ENCODE data around the gene PLA2G4C.

- TF ChIP-seq JUND (IDR thresholded peaks at IDR 0.05): no peak
- TF ChIP-seq, protein P1, sequence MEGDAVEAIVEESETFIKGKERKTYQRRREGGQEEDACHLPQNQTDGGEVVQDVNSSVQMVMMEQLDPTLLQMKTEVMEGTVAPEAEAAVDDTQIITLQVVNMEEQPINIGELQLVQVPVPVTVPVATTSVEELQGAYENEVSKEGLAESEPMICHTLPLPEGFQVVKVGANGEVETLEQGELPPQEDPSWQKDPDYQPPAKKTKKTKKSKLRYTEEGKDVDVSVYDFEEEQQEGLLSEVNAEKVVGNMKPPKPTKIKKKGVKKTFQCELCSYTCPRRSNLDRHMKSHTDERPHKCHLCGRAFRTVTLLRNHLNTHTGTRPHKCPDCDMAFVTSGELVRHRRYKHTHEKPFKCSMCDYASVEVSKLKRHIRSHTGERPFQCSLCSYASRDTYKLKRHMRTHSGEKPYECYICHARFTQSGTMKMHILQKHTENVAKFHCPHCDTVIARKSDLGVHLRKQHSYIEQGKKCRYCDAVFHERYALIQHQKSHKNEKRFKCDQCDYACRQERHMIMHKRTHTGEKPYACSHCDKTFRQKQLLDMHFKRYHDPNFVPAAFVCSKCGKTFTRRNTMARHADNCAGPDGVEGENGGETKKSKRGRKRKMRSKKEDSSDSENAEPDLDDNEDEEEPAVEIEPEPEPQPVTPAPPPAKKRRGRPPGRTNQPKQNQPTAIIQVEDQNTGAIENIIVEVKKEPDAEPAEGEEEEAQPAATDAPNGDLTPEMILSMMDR (IDR thresholded peaks at IDR 0.05; ENCODE audit: low read depth, low read length, missing input control): peak; percentile 87
- no peak for TF ChIP-seq EGR1 (IDR thresholded peaks at IDR 0.05; ENCODE audit: low read depth in 2 of 2)
- TF ChIP-seq RAD21 (IDR thresholded peaks at IDR 0.05): peak; percentile 91 to 92
- TF ChIP-seq, protein P2, sequence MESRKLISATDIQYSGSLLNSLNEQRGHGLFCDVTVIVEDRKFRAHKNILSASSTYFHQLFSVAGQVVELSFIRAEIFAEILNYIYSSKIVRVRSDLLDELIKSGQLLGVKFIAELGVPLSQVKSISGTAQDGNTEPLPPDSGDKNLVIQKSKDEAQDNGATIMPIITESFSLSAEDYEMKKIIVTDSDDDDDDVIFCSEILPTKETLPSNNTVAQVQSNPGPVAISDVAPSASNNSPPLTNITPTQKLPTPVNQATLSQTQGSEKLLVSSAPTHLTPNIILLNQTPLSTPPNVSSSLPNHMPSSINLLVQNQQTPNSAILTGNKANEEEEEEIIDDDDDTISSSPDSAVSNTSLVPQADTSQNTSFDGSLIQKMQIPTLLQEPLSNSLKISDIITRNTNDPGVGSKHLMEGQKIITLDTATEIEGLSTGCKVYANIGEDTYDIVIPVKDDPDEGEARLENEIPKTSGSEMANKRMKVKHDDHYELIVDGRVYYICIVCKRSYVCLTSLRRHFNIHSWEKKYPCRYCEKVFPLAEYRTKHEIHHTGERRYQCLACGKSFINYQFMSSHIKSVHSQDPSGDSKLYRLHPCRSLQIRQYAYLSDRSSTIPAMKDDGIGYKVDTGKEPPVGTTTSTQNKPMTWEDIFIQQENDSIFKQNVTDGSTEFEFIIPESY (IDR thresholded peaks at IDR 0.05): no peak
- TF ChIP-seq, protein P3, sequence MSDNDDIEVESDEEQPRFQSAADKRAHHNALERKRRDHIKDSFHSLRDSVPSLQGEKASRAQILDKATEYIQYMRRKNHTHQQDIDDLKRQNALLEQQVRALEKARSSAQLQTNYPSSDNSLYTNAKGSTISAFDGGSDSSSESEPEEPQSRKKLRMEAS (IDR thresholded peaks at IDR 0.05): no peak
- TF ChIP-seq, protein P4, sequence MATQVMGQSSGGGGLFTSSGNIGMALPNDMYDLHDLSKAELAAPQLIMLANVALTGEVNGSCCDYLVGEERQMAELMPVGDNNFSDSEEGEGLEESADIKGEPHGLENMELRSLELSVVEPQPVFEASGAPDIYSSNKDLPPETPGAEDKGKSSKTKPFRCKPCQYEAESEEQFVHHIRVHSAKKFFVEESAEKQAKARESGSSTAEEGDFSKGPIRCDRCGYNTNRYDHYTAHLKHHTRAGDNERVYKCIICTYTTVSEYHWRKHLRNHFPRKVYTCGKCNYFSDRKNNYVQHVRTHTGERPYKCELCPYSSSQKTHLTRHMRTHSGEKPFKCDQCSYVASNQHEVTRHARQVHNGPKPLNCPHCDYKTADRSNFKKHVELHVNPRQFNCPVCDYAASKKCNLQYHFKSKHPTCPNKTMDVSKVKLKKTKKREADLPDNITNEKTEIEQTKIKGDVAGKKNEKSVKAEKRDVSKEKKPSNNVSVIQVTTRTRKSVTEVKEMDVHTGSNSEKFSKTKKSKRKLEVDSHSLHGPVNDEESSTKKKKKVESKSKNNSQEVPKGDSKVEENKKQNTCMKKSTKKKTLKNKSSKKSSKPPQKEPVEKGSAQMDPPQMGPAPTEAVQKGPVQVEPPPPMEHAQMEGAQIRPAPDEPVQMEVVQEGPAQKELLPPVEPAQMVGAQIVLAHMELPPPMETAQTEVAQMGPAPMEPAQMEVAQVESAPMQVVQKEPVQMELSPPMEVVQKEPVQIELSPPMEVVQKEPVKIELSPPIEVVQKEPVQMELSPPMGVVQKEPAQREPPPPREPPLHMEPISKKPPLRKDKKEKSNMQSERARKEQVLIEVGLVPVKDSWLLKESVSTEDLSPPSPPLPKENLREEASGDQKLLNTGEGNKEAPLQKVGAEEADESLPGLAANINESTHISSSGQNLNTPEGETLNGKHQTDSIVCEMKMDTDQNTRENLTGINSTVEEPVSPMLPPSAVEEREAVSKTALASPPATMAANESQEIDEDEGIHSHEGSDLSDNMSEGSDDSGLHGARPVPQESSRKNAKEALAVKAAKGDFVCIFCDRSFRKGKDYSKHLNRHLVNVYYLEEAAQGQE (IDR thresholded peaks at IDR 0.05): no peak
- TF ChIP-seq GABPA (IDR thresholded peaks at IDR 0.05 in 1 of 2, conservative IDR thresholded peaks at IDR 0.05 in 1 of 2): no peak
- TF ChIP-seq FOXA1 (IDR thresholded peaks at IDR 0.05): no peak
- TF ChIP-seq TAF1 (conservative IDR thresholded peaks at IDR 0.05): no peak
These were observed 41.9 kb upstream of the PLA2G4C start for GRCh38 chr19:48152551-48152950.

Data from liver (tissue), 3 donors.